ENCODE results near the gene PRTN3. TPM values are rescaled to one million over a fixed set of nuclear protein-coding genes. Genes with fewer than 3 reads are reported as not detected.
"Not testable (repeated sequence)": the region's sequence is repeated elsewhere in the genome, so short reads cannot be mapped to it uniquely, and the experiment has no call there.

The PRTN3 gene
- total RNA-seq, 1 donor from 2014 or later = not detected

GRCh38 chr19:852136-853013 lies 11.6 kb downstream of the PRTN3 start, which contains the start of gene ELANE:
Gene ELANE (plus strand): TSS chr19:852303. CDS start chr19:852329, 26 bp downstream.
- intact Hi-C loops (cut with DNase I) = no loop called here
- DNase-seq (no peak), ATAC-seq (no peak)
- no peak for TF ChIP-seq CTCF (IDR thresholded peaks at IDR 0.05)
- Histone ChIP-seq H3K4me3 (no peak within 1 kb of the TSS), H3K4me1 (peaks cover 21% of the 10 kb centered on the region), H3K36me3 (no peaks in the 10 kb centered on the region), H3K9me3 (no peaks in the 10 kb centered on the region), H3K27me3 (ENCODE audit: low read depth) (peaks cover 24% of the 10 kb centered on the region), H3K27ac (peak within 1 kb of the TSS; percentile 51)

- Histone ChIP-seq H3K9me3 (no peaks in the 10 kb centered on the region), H3K27ac (no peak overlapping the region), H3K4me3 (no peak overlapping the region), H3K36me3 (no peaks in the 10 kb centered on the region), H3K4me1 (peaks cover 21% of the 10 kb centered on the region), H3K27me3 (ENCODE audit: low read depth) (peaks cover 18% of the 10 kb centered on the region)
- intact Hi-C loops (cut with DNase I) = no loop called here
- DNase-seq (no peak), ATAC-seq (no peak)
- TF ChIP-seq CTCF (IDR thresholded peaks at IDR 0.05) = no peak
Measured at GRCh38 chr19:853014-853585, 12.3 kb downstream of the PRTN3 start.

- intact Hi-C loops (cut with DNase I); ATAC-seq; H3K36me3 ChIP-seq; DNase-seq; H3K27ac ChIP-seq; H3K9me3 ChIP-seq; H3K4me3 ChIP-seq: not testable (repeated sequence)
- Histone ChIP-seq H3K27me3 (ENCODE audit: low read depth) (peaks cover 15% of the 10 kb centered on the region), H3K4me1 (peaks cover 21% of the 10 kb centered on the region)
Measured at GRCh38 chr19:853614-854220, 12.9 kb downstream of the PRTN3 start.

- no peak overlapping the region for H3K27ac ChIP-seq
- no peak for TF ChIP-seq CTCF (IDR thresholded peaks at IDR 0.05)
- no peaks in the 10 kb centered on the region for H3K9me3 ChIP-seq
- H3K36me3 ChIP-seq = no peaks in the 10 kb centered on the region
- H3K4me1 ChIP-seq = peaks cover 28% of the 10 kb centered on the region
- intact Hi-C loops (cut with DNase I) = no loop called here
- no peak for ATAC-seq
- H3K27me3 ChIP-seq (ENCODE audit: low read depth) = peaks cover 15% of the 10 kb centered on the region
- no peak overlapping the region for H3K4me3 ChIP-seq
- DNase-seq = no peak
Measured at GRCh38 chr19:854549-854948, 13.8 kb downstream of the PRTN3 start.

GRCh38 chr19:855142-855541 lies 14.3 kb downstream of the PRTN3 start:
- no peak for DNase-seq
- no peaks in the 10 kb centered on the region for H3K36me3 ChIP-seq
- no peaks in the 10 kb centered on the region for H3K9me3 ChIP-seq
- intact Hi-C loops (cut with DNase I) = no loop called here
- no peak overlapping the region for H3K4me3 ChIP-seq
- H3K27me3 ChIP-seq (ENCODE audit: low read depth) = peaks cover 18% of the 10 kb centered on the region
- H3K27ac ChIP-seq = no peak overlapping the region
- no peak for TF ChIP-seq CTCF (IDR thresholded peaks at IDR 0.05)
- no peak for ATAC-seq
- peaks cover 26% of the 10 kb centered on the region for H3K4me1 ChIP-seq

Measured in lower lobe of right lung (tissue), 2 donors.